Measurements from ENCODE around the gene COX4I1.

DNA sequence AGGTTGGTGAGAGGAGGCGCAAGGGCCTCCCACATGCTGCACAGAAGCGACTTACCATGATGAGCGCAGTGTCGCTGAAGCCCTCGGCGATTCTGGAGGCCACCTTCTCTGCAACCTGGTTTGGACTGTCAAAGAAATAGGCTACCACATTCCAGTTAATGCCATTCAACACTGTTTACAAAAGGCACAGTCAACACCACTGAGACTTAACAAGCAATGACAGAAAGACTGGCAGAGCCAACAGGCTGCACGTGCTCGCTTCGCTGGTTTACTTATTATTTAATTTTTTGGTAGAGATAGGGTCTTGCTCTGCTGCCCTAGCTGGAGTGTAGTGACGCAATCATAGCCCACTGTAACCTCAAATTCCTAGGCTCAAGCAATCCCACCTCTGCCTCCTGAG is 18.3 kb upstream of the COX4I1 start:
- no peak for TF ChIP-seq CTCF (conservative IDR thresholded peaks at IDR 0.05; ENCODE audit: low read depth, low read length)
- no peak for TF ChIP-seq EZH2 (IDR thresholded peaks at IDR 0.05; ENCODE audit: borderline replicate concordance, low read depth, low read length, poor library complexity, severe bottlenecking)

Data from A673 (cell line).